Retina (tissue), 1 donor: ENCODE results near the gene ADCYAP1R1.

Experiments used
- DNase-seq: peaks from one replicate; pipeline ENCODE4 v3.0.0-alpha.2; 2016

The ADCYAP1R1 gene

DNA sequence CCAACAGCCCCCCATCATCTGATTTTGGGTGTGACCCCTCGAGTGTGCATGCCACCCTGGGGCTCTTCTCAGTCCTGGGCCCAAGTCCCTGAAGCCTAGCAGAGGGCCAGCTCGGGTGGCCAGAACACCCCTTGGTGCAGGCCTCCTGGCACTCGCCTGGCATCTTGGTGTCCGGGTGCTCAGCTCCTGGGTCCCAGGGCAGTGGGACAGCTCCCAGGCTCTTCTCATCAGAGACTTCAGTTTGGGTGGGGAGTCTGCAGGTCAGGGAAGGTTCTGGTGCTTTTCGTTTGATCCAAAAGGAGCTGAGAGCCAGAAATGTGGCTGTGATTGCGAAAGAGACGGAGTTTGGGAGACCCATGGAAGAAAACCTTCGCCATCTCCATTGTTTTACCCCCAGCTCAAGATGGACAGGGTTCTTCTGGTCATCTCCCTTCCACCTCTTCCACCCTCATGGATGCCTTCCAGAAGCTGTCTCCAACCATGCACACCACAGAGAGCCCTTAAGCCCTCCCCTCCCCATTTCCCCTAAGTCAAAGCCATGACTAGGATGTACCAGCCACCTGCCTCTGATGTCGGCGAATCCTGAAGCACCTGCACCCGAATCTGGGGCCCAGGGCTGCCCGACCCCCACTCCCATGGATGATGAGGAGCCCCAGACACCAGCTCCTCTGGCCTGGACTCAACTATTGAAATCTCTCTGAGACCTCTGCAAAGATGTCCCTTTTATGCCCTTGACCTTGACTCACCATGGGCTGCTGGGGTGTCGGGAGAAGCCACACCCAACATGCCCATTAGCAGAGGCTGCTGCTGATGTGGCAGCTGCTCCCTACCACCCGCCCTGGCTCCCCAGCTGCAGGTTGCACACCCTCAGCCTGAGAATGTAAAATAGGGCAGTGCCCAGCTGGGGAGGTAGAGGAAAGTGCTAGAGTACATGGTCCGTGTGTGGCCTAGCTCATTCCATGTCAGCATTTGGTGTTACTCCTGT, 55.3 kb downstream of the ADCYAP1R1 start:
- no peak for DNase-seq

DNA sequence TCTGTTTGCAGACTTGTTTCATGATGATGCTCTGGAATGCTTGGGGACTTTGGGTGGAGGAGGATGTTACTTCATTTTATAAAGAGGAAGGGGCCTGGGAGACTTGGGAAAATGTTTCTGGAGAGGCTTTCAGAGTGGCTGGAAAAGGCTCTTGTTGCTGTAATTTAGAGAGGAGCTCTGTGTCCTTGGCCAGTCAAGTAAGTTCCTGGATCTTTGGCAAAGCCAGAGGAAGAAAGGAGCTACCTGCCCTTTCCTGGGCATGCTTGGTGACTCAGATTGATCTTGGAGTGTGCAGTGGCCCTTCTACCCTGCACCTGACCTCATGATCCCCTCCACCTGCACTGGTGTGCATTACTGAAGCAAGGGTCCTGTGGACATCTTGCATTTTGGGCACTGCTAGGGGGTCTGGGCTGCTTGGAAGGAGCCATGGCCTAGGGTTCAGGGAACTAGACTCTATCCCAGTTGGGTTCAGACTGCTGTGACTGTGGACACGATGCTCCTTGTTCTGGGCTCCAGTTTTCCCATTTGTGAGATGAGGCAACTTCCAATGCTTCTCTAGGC, 56.1 kb downstream of the ADCYAP1R1 start:
- no peak for DNase-seq

DNA sequence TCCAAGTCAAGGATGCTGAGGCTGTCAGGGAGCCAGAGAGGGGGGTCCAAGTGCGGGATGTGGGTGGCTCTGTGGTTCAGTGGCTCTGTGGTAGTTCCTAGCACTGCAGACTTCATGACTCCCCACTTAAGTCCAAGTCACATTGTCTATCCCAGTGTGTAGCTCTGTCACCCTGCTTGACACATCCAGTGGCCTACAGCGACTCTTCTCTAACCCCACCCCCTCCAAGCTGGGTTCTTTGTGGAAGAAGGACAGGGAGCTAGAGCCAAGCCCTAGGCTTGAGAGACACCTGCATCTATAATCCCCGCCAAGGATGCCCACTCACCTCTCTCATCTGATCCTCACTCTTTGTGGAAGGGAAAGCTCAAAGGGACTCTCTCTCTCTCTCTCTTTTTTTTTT, 57.6 kb downstream of the ADCYAP1R1 start:
- no peak for DNase-seq

DNA sequence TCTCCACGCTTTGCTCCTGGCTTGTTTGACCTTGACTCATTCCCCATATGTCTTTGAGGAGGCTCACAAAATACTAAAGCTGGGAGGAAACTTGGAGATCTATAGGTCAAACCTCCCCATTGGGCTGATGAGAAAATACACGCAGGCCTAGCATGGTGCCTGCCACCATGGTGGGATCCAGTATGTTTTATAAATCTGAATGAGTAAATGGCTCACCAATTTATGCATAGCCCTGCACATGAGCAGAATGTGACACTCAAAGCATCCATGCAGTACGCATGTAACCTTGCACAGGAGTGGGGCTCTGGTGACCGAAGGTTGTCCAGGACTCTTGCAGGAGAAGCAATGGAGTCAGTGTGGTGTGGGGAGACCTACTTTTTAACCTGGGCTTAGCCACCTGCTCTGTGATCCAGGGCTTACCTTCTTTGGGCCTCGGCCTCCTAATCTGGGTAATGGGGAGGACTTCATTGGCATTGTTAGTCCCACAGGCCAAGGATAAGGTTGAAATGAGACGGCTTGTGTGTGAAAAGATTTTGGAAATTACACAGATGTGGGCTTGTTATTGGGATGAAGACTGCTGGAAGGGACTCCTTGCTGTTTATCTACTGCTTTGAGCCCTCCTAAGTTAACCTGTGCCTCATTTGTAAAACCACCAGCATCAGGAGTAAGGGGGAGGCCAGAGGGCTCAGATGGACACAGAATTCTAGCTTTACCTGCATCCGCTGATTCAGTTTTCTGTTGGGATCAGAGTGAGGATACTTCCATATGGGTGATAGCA, 58.4 kb downstream of the ADCYAP1R1 start:
- DNase-seq, result no peak

DNA sequence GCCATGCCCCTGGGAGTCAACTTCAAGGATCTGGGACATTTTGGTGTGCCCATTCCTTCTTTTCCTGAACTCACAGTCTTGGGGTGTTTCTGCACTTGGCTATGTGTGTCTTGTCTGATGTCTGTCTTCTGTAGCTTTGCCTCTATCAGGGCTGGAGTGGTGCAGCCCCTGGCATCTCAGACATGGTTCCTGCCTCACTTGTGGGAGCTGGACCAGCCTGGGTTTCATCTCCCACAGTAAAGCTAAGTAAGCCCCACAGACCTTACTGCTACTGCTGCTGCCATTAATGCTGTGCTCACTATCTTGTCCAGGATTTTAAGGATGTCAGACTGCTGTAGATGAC, 59.0 kb downstream of the ADCYAP1R1 start:
- no peak for DNase-seq

DNA sequence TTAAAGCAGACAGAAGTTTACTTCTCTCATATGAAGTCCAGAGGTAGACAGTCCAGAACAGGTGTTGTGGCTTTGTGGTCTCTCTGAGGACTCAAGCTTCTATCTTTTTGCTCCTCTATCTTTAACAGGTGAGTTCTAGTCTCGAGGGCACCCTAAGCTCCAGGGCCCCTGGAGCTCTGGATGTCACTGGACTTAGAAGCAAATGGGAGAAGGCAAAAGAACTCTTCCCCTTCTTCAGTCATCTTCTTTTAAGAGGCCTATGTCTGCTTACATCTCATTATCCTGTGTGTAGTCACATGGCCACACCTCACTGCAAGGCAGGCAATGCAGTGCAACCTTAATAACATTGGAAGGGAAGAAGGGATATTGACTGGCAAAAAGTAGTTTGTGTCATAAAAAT, 61.6 kb downstream of the ADCYAP1R1 start:
- no peak for DNase-seq

DNA sequence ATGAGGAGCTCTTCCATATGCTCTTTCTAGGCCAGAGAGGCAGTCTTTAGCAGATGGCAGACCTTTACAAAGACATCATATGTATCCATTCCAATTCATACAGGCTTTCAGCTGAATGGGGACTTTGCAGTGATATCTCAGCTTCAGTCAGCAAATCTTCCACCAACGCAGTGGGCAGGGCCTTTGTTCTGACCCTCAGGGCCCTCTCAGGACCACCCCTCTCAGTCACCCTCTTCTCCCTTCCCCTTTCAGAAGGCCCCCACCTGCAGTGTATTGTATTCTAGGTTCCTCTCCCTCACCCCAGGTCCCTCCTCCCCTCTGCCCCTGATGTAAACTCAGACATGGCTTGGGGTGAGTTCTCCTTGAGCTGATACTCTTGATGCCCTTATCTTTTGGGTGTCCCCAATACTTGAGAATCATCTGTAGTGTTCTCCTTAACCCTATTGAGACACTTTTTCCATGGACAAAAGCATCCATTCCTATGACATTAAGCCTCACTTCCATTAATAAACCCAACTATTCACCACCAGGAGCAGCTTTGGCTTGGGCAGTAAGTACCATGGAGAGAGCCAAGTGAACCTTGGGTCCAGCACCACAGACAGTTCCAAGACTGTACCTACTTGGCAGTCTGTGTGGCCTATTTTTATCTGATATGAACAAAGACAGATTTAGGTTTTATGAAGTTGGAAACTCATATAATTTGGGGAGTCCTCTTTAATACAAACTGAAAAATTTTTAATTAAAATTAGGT, 62.7 kb downstream of the ADCYAP1R1 start:
- DNase-seq, result no peak

DNA sequence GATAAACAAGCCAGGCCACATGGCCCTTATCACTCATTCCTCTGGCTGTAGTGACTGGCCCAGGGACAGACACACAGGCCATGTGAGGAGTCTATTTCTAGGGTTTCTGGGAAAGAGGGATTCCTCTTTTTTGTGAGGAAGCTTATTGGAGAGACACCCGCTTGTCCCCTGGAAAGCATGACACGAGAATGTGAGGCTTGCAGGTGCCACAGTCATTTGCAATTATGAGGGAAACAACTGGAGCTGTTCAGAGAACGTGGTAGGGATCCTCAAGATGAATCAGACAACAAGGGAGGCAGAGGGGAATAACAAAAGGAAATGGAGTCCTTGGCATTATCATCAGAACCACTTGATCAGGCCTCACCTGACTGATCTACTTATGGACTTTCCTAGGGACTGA, 64.5 kb downstream of the ADCYAP1R1 start:
- no peak for DNase-seq

DNA sequence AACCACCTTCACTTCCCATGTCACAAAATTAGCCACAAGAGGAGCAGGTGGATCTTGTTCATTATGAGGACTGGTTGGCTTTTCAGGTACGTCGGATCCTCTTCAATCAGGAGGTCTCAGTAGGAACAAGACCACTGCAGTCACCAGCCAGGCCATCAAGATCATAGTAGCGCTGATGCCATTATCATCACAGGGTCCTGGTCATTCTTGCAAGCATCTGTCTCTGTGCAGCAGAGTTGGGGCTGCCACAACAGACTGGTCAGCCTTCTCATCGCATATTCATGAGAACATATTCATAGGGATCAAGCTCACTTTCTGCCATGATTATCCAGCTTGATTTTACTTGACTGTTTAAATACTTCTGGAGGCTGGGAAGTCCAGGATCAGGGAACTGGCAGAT, 67.1 kb downstream of the ADCYAP1R1 start:
- no peak for DNase-seq

DNA sequence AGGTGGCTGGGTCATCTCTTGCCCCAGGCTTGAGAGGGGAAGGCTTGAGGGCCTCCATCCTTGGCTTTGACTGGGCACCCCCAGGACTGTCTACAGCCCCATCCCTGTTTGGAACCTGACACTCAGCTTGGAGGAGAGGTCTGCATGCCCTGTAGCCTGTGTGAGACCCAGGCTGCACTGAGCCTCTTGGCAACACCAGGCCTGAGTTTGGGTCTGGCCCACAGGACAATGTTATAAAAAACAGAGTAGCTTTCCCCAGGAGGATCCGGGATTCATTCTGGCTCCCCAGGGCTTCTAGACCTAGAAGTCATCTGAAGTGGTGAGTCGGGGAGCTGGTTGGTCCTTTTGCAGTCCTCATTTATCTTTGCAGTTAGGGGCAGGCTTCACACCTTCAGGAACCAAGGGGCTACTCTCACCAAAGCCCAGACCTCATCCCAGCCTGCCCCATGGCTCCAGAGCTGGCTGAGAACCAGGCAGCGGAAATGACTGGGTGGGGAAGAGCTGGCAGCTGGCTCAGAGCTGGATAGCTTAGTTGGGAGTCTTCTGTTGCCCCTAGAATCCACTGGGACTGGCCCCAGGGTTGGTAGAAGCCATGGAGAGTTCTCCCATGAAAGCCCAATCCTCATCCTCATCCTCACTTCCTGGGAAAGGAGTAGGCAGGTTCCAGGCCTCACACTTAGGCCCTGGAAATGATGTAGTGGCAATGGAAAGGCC, 68.8 kb downstream of the ADCYAP1R1 start:
- DNase-seq, result no peak

DNA sequence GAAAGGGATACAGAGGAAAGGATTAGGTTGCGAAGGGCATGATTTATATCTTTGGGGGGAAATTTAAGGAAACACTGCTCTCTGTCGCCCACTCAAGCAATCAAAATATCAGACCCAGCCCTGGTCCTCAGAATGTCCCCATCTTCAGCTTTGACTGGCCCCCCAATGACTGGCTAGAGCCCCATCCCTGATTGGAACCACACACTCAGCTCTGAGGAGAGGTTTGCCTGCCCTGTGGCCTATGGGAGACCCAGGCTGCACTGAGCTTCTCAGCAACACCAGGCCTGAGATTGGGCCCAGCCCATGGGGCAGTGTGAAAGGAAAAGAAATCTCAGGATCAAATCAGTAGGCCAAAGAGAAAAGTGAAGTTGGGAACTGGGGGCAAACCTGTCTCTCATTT, 69.5 kb downstream of the ADCYAP1R1 start:
- DNase-seq, result no peak

DNA sequence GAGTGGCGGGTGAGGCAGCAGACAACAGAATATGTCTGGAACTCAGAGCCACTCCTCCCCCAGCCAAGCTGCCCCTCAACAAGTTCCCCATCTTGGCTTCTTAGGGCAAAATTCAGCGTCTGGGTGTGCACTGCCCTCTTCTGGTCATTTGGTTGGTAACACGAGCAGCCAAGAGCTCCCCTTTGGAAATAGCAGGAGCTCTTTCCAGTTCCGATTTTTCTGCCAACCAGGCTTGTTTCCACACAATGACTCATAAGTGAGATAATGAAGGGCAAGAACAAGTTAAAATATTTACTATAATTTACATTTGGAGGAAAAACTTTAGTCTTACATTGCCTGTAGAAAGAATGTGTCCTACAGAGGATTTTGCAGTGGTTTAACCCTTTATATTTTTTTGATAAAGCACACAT, 70.5 kb downstream of the ADCYAP1R1 start:
- DNase-seq, result peak; percentile 82

DNA sequence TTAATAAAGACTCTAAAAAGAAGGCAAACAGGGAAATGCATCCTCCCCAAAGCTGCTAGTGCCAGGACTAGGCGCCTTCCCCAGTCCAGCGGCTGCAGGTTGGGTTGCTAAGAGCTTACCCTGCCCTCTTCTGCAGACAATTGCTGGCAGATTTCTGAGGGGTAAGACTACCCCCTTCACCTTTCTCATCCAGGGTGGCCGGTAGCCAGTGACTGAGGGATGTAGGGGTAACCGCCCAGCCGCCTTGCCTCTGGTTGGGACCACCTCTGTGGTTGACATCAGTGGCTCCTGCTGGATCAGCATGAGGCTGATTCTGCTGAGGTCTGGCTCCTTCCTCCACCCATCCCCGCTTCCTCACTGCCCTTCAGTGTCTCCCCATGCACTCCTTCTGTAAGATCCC, 71.2 kb downstream of the ADCYAP1R1 start:
- no peak for DNase-seq

DNA sequence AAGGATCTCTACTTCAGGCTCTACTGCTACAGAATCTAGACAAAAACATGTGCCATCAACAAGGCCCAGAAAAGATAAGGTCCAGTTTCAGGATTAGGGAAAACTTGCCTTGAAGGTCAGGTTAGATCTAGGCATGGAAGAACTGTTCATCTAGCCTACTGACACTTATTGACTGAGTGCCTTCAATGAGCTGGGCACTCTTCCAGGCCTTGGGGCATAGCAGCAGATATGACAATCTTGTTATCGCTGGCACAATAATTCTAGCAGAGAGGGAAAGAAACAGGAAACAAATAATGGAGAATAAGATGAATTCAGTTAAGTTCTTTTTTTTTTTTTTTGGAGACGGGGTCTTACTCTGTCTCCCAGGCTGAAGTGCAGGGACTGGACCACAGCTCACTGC, 71.6 kb downstream of the ADCYAP1R1 start:
- no peak for DNase-seq

DNA sequence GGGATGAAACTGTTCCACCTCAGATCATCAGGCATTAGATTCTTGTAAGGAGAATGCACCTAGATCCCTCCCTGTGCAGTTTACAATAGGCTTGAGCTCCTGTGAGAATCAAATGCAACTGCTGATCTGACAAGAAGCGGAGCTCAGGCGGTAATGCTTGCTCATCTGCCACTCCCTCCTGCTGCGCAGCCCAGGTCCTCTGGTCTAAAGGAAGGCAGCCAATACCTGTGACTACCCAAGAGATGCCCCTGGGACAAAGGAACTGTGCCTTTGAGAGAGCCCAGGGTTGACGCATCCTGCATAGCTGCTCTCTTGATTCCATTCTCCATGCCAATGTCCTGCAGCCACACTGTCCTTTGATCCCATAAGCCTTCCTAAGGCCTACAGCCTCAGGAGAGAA, 73.1 kb downstream of the ADCYAP1R1 start:
- no peak for DNase-seq

DNA sequence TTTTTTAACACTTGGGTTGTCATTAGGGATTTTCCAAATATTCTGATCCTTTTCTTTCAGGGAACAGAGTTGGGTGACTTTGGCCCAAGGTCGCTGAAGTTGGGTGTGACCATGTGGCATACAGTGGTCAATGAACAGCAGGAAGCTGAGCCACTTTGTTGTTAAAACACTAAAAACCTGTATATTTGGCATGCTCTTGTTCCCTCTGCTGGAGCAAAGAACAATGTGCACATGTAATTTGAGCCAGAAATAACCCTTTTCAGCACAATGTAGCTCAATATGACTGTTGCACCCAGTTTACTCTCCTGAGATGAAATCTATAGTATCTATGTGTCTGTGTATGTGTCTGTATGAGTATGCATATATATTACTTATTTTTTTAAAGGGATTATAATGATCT, 74.9 kb downstream of the ADCYAP1R1 start:
- no peak for DNase-seq

DNA sequence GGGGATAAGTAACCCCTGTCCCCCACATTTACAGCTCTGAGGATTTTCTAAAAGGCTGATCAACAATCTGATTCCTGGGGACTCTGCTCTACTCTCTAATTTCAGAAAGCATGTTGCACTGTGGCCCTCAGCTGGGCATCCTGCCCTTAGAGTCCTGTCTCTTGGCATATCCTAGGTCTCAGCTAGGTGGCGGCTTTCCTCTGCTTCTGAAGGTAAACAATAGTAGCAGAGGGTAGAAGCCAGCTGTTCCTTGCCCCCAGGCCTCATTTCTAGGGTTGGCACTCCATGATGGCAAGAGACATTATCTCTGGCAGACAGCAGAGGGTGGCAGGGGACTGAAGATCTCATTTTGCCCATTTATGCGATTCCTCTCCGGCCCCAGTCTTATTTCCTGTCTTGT, 77.0 kb downstream of the ADCYAP1R1 start:
- DNase-seq, result no peak

DNA sequence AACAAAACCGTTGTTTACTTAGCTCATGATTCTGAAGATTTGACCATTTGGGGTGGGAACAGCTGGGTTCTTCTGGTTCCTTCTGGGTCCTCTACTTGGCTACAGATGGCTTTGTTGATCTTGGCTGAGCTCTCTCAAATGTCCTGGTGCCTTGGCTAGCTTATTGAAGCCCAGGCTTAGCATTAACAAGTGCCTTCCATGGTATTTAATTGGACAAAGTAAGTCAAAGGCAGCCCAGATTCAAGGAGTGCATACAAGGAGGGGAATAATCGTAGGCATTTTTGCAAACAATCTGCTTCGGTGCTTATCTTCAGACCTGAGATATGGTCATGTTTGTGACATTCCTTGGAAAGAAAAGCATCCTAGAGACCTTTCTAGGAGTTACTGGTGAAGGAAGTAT, 81.4 kb downstream of the ADCYAP1R1 start:
- no peak for DNase-seq

DNA sequence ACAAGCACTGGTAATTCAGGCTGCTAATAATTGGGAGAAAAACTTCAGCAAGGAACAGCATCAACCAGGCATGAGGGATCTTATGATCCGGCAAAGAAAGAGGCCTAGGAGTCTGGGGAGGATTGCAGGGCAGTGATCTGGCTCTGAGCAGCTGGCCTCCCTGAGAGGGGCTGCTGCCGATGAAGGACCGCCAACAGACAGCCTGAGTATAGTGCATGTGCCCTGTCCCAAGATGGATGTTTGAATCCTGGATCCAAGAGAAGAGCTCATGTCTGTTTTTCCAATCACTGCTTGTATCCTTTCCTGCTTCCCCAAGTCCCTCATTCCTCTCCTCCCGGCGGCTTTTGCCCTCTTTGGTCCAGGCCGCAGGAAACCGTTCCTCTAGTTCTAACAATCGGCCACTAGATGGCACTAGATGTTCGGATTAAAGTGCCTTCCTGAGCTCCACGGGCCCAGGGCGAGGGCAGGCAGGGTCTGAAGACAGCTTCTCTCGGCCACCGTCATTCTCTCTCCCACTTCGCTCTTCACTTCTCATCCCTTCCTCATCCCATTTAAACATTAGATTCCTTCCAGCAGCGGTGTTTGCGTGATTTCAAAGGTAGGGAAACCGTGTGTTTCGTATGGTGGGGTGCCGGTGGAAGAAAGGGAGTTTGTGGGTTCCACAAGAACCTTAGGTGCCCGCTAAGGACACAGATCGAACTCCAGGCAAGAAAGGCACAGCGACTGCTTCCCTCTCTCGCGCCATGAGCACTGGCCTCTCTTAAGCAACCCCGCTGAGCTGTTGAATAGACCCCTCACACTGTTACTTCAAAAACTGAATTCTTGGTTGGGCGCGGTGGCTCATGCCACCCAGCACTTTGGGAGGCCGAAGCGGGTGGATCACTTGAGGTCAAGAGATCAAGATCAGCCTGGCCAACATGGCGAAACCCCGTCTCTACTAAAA, 82.4 kb downstream of the ADCYAP1R1 start:
- peak; percentile 89 for DNase-seq

DNA sequence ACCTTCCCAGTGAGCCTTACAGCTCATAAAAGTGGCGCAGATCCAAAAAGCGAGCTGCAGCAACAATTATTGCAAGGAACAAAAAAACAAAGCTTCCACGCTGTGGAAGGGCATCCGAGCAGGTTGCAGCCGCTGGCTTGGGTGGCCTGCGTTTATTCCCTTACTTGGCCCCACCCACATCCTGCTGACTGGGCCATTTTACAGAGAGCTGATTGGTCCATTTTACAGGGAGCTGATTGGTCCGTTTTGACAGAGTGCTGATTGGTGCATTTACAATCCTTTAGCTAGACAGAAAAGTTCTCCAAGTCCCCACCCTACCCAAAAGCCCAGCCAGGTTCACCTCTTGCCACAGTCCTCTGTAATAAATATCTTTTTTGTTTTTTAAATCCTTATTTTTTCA, 85.1 kb downstream of the ADCYAP1R1 start:
- DNase-seq, result no peak

DNA sequence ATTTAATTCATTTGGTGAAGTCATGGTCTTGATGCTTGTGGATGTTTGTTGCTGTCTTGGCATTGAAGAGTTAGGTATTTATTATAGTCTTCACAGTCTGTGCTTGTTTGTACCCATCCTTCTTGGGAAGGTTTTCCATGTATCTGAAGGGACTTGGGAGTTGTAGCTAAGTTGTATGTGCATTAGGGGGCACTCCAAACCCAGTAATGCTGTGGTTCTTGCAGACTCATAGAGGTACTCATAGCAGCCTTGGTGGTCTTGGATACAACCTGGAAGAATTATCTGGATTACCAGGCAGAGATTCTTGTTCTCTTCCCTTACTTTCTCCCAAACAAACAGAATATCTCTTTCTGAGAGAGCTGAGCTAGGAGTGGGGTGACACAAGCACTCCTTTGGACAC, 93.2 kb downstream of the ADCYAP1R1 start:
- no peak for DNase-seq
